ENCODE results near the gene CZIB.

Gene CZIB

DNA sequence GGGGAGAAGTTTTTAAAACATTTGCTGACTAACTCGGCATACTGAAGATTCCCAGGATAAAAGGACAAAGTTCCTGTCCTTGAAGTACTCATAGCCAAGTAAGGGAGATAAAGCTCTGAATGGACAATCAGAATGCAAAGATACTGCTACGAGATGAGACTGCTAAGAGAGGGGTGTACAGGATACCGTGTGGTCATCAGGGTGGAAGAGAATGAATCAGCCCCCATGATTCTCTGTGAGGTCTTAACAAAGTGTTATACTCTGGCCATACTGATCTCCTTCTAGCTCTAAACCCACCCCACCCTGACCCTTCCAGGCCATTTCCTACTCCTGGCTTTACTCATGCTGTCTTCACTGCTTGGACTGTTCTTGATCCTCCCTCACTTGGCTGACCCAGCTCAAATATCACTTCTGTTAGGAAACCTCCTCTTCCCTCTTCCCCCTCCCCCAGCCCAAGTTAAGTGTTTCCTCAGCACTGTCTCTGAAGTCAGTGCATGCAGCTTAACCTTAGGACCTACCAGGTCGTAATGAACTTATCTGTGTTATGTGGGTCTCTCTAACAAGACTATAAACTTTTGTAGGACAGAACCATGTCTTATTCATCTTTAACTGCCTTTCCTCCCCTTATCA is 33.7 kb upstream of the CZIB start:
- FAIRE-seq (no peak), DNase-seq (ENCODE audit: insufficient read length, low spot score) (no peak)

GRCh38 chr1:53250325-53250724 is 29.9 kb upstream of the CZIB start:
- no peak for TF ChIP-seq CTCF (IDR thresholded peaks at IDR 0.05; ENCODE audit: insufficient read depth, missing control alignments)
- no peak for DNase-seq (ENCODE audit: insufficient read length, low spot score)
- FAIRE-seq = no peak

More for the DNA sequence above, 33.7 kb upstream of the CZIB start:
- no peak for TF ChIP-seq CTCF (IDR thresholded peaks at IDR 0.05; ENCODE audit: insufficient read depth, missing control alignments)

GRCh38 chr1:53249706-53250105 is 29.3 kb upstream of the CZIB start:
- TF ChIP-seq CTCF (IDR thresholded peaks at IDR 0.05; ENCODE audit: insufficient read depth, missing control alignments) = no peak
- FAIRE-seq (peak; percentile 90), DNase-seq (ENCODE audit: insufficient read length, low spot score) (no peak)

GRCh38 chr1:53246261-53247134 is 26.1 kb upstream of the CZIB start:
- DNase-seq (ENCODE audit: insufficient read length, low spot score) (no peak), FAIRE-seq (no peak)

GRCh38 chr1:53244141-53244540 is 23.7 kb upstream of the CZIB start:
- TF ChIP-seq CTCF (IDR thresholded peaks at IDR 0.05; ENCODE audit: insufficient read depth, missing control alignments) = no peak
- DNase-seq (ENCODE audit: insufficient read length, low spot score) = no peak
- FAIRE-seq = no peak

More at GRCh38 chr1:53246261-53247134, 26.1 kb upstream of the CZIB start:
- TF ChIP-seq CTCF (IDR thresholded peaks at IDR 0.05; ENCODE audit: insufficient read depth, missing control alignments) = no peak

DNA sequence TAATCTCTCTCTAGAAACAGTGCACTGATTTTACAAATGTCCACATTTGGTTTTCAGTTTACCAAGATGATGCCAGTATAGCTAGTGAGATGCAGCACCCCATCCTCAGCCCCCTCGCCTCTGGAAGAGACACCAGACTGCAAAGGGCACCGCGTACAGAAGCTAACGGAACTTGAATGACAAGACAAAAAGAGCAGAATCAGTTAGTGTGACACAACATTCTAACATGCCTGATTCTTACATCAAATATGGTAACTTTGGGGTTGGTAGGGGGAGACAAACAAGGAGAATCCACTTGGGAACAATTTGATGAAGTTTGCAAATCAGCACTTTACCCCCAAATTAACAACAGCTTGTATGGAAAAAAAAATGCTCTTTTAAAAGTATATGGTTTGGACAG is 21.9 kb upstream of the CZIB start:
- no peak for DNase-seq (ENCODE audit: insufficient read length, low spot score)
- FAIRE-seq = no peak
- TF ChIP-seq CTCF (IDR thresholded peaks at IDR 0.05; ENCODE audit: insufficient read depth, missing control alignments) = no peak

GRCh38 chr1:53241828-53242227 is 21.4 kb upstream of the CZIB start:
- DNase-seq (ENCODE audit: insufficient read length, low spot score) (no peak), FAIRE-seq (no peak)
- TF ChIP-seq CTCF (IDR thresholded peaks at IDR 0.05; ENCODE audit: insufficient read depth, missing control alignments) = no peak

Data from D721Med (cell line).